Sigmoid colon (tissue), 4 donors: Measurements from ENCODE around the gene KLHL3.

Source experiments
- EP300 ChIP-seq, 4 donors: sonication (generic); formaldehyde crosslinking; IDR thresholded peaks; one replicate each; pipeline ENCODE4 v1.6.1; 2017; ENCODE audit warnings: antibody characterized with exemption in 4 of 4
- POLR2A ChIP-seq, 2 donors: fragments of 450-650 bp; IDR thresholded peaks; one replicate each; pipeline ENCODE4 v1.6.1; 2016; ENCODE audit warnings: antibody characterized with exemption in 2 of 2, mild to moderate bottlenecking in 2 of 2, moderate library complexity in 2 of 2
- POLR2AphosphoS5 ChIP-seq, 4 donors: sonication (generic); formaldehyde crosslinking; IDR thresholded peaks; one replicate each; pipeline ENCODE4 v1.6.1; 2017; ENCODE audit warnings: antibody characterized with exemption in 4 of 4
- TF ChIP-seq, protein P1 (sequence below), 4 experiments: fragments of 450-650 bp in 3 of 4; fragments of 200-600 bp in 1 of 4; IDR thresholded peaks; one replicate each; pipeline ENCODE4 v1.5.1; 2016 to 2019; ENCODE audit warnings: antibody characterized with exemption in 4 of 4, mild to moderate bottlenecking in 3 of 4, moderate library complexity in 2 of 4

- TF ChIP-seq POLR2AphosphoS5 (IDR thresholded peaks at IDR 0.05) (no peak), POLR2A (IDR thresholded peaks at IDR 0.05) (no peak), EP300 (IDR thresholded peaks at IDR 0.05) (no peak)
- TF ChIP-seq, protein P1, sequence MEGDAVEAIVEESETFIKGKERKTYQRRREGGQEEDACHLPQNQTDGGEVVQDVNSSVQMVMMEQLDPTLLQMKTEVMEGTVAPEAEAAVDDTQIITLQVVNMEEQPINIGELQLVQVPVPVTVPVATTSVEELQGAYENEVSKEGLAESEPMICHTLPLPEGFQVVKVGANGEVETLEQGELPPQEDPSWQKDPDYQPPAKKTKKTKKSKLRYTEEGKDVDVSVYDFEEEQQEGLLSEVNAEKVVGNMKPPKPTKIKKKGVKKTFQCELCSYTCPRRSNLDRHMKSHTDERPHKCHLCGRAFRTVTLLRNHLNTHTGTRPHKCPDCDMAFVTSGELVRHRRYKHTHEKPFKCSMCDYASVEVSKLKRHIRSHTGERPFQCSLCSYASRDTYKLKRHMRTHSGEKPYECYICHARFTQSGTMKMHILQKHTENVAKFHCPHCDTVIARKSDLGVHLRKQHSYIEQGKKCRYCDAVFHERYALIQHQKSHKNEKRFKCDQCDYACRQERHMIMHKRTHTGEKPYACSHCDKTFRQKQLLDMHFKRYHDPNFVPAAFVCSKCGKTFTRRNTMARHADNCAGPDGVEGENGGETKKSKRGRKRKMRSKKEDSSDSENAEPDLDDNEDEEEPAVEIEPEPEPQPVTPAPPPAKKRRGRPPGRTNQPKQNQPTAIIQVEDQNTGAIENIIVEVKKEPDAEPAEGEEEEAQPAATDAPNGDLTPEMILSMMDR (IDR thresholded peaks at IDR 0.05) = no peak
Observed at GRCh38 chr5:137587919-137588318, 148.0 kb downstream of the KLHL3 start.
